Measurements from ENCODE around the gene TRMT1. TPM values are rescaled to one million over a fixed set of nuclear protein-coding genes. Genes with fewer than 3 reads are reported as not detected.

TRMT1 gene
- total and polyA plus RNA-seq, 4 donors: 14.4 to 48.2 (median 43.8) TPM

- H3K4me3 ChIP-seq: peak overlapping the region; percentile 2
- peak overlapping the region; percentile 5 to 91 for H3K27ac ChIP-seq (ENCODE audit: low read depth in 1 of 2, low read length in 1 of 2)
- no peaks in the 10 kb centered on the region for H3K9me3 ChIP-seq (ENCODE audit: control insufficient read depth in 4 of 4, insufficient read depth in 3 of 4, low read length in 3 of 4)
- H3K4me1 ChIP-seq (ENCODE audit: control insufficient read depth in 5 of 5, insufficient read depth in 5 of 5, low read length in 5 of 5): peaks cover 0 to 17% (median 0%) of the 10 kb centered on the region in 5 donors
- TF ChIP-seq CTCF (IDR thresholded peaks at IDR 0.05; ENCODE audit: control extremely low read depth, extremely low read depth): no peak
- no peaks in the 10 kb centered on the region for H3K27me3 ChIP-seq (ENCODE audit: control insufficient read depth in 3 of 3, insufficient read depth in 3 of 3, low read length in 2 of 3)
- no peak for ATAC-seq (ENCODE audit: insufficient read depth, low FRiP score)
- H3K9ac ChIP-seq (ENCODE audit: insufficient read depth in 1 of 2, low read length in 2 of 2): no peak overlapping the region
- 32 to 46% methylated on average over 26 to 29 of the region's 29 CpGs for WGBS, 2 donors
- H3K36me3 ChIP-seq (ENCODE audit: control insufficient read depth in 4 of 4, insufficient read depth in 4 of 4, low read length in 4 of 4): peaks cover 0 to 26% (median 3%) of the 10 kb centered on the region in 4 donors
- DNase-seq: no peak
Measured at GRCh38 chr19:13104848-13105711, 11.5 kb downstream of the TRMT1 start.

DNA sequence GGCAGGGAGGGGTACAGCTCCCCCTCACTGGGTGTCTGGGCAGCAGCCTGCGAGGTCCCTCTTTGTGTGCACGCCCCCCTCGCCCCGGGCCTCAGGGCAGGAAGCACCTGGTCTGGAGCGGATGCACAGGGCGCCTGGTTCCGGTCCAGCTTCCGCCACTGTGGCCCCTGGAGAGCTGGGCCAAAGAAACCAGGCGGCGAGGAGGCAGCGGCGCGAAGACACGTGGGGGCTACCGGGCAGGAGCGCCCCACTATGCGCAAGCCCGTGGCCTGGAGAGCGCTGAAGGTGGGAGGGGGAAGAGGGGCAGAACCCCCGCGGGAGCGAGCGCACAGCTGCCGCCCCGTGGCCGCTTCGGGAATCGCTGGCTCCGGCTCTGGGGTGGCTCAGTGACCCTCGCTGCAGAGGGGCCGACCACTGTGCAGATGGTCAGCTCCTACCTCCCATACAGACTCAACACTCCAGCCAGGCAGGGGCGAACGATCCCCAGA is 12.1 kb downstream of the TRMT1 start:
- peak overlapping the region; percentile 8 for H3K4me3 ChIP-seq
- no peak for ATAC-seq (ENCODE audit: insufficient read depth, low FRiP score)
- H3K4me1 ChIP-seq (ENCODE audit: control insufficient read depth in 5 of 5, insufficient read depth in 5 of 5, low read length in 5 of 5): peaks cover 0 to 18% (median 0%) of the 10 kb centered on the region in 5 donors
- H3K27ac ChIP-seq (ENCODE audit: low read depth in 1 of 2, low read length in 1 of 2): peak overlapping the region; percentile 5 to 91
- no peaks in the 10 kb centered on the region for H3K9me3 ChIP-seq (ENCODE audit: control insufficient read depth in 4 of 4, insufficient read depth in 3 of 4, low read length in 3 of 4)
- peak; percentile 46 for TF ChIP-seq CTCF (IDR thresholded peaks at IDR 0.05; ENCODE audit: control extremely low read depth, extremely low read depth)
- H3K27me3 ChIP-seq (ENCODE audit: control insufficient read depth in 3 of 3, insufficient read depth in 3 of 3, low read length in 2 of 3): no peaks in the 10 kb centered on the region
- DNase-seq: peak in 2 of 3 donors; percentile 42 to 48
- H3K9ac ChIP-seq (ENCODE audit: insufficient read depth in 1 of 2, low read length in 2 of 2): no peak overlapping the region
- 10 to 24% methylated on average over 30 to 33 of the region's 33 CpGs for WGBS, 2 donors
- peaks cover 0 to 19% (median 4%) of the 10 kb centered on the region in 4 donors for H3K36me3 ChIP-seq (ENCODE audit: control insufficient read depth in 4 of 4, insufficient read depth in 4 of 4, low read length in 4 of 4)

DNA sequence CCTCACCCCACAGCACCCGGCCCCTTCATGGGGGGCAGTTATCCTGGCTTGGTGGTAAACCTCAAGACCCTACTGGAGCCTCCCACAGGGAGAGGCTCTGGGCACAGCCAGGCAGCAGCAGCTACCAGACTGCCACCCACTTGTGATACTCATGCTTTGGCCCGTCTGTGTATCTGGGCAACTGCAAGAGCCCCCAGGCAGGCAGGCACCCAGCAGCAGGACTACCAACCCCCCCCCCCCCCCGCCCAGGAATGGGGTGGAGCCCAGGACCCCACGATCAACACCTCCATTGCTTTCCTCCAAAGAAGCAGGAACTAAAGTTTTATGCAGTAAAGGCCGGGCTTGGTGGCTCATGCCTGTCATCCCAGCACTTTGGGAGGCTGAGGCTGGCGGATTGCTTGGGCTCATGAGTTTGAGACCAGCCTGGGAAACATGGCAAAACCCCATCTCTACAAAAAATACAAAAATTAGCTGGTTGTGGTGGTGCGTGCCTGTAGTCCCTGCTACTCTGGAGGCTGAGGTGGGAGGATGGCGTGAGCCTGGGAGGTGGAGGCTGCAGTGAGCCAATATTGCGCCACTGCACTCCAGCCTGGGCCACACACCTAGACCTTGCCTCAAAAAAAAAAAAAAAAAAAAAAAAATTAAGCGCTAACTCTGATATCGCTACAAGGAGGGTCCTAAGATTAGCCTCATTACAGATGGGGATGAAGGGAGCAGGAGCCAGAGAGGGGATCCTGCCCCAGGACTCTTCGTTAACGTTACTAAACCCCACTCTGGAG is 12.8 kb downstream of the TRMT1 start:
- H3K36me3 ChIP-seq (ENCODE audit: control insufficient read depth in 4 of 4, insufficient read depth in 4 of 4, low read length in 4 of 4): peaks cover 0 to 15% (median 4%) of the 10 kb centered on the region in 4 donors
- H3K9me3 ChIP-seq (ENCODE audit: control insufficient read depth in 4 of 4, insufficient read depth in 3 of 4, low read length in 3 of 4): no peaks in the 10 kb centered on the region
- 22 to 53% methylated on average over 13 of the region's 13 CpGs for WGBS, 2 donors
- H3K27ac ChIP-seq (ENCODE audit: low read depth in 1 of 2, low read length in 1 of 2): peak overlapping the region; percentile 69 to 91
- no peak overlapping the region for H3K9ac ChIP-seq (ENCODE audit: insufficient read depth in 1 of 2, low read length in 2 of 2)
- no peak for TF ChIP-seq CTCF (IDR thresholded peaks at IDR 0.05; ENCODE audit: control extremely low read depth, extremely low read depth)
- DNase-seq (no peak), ATAC-seq (ENCODE audit: insufficient read depth, low FRiP score) (no peak)
- H3K4me3 ChIP-seq: no peak overlapping the region
- peaks cover 0 to 22% (median 0%) of the 10 kb centered on the region in 5 donors for H3K4me1 ChIP-seq (ENCODE audit: control insufficient read depth in 5 of 5, insufficient read depth in 5 of 5, low read length in 5 of 5)
- H3K27me3 ChIP-seq (ENCODE audit: control insufficient read depth in 3 of 3, insufficient read depth in 3 of 3, low read length in 2 of 3): no peaks in the 10 kb centered on the region
